ENCODE data around the gene CRTC3. TPM values are rescaled to one million over a fixed set of nuclear protein-coding genes. Genes with fewer than 3 reads are reported as not detected.
A peak's percentile ranks its signal among the peaks of the same experiment; 100 is the strongest.

The CRTC3 gene
- total RNA-seq, 2 experiments from 2014 or later, result 90.7 to 92.4 TPM

DNA sequence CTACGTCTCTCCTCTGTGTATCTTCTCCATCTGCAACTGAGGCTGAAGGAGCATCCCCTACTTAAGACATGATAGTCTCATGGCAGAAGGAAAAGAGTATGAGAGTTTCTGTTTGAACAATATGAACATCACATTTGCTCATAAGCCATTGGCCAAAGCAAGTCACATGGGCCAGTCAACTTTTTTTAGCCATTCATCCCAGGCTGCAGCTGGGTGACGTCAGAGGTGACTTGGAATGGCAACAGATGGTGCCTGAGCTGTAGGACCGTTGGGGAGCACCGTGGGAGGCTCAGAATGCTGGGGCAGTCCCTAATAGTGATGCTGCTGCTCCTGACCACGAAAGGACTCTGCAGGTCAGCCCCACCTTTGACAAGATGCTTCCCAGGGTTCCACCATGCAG is 58.7 kb downstream of the CRTC3 start:
- Mint-ChIP-seq H3K4me3 (peak overlapping the region; percentile 21), H3K27ac (peak overlapping the region; percentile 27), H3K9me3 (no peaks in the 10 kb centered on the region), H3K4me1 (ENCODE audit: low read depth) (peaks cover 58% of the 10 kb centered on the region), H3K27me3 (no peaks in the 10 kb centered on the region), H3K36me3 (ENCODE audit: low read depth) (peaks cover 59% of the 10 kb centered on the region)
- no peak for ATAC-seq (ENCODE audit: poor library complexity)
- H3K4me1 ChIP-seq (ENCODE audit: insufficient read depth, low read length), result peaks cover 48% of the 10 kb centered on the region
- no peak overlapping the region for H3K27ac ChIP-seq (ENCODE audit: low read depth in 1 of 2, low read length in 2 of 2)
- DNase-seq, result no peak
- POLR2A ChIA-PET, result interaction anchor here (0.5 to 1.6 kb wide), 3 partner anchors 10 to 327 kb away, joined by 3 to 4 read pairs (median 3); no protein-coding TSS in a partner anchor
- no peaks in the 10 kb centered on the region for H3K27me3 ChIP-seq (ENCODE audit: control insufficient read depth in 1 of 2, insufficient read depth in 2 of 2, low read length in 2 of 2)
- TF ChIP-seq CTCF (IDR thresholded peaks at IDR 0.05), result no peak
- peaks cover 12% of the 10 kb centered on the region for H3K36me3 ChIP-seq (ENCODE audit: insufficient read depth, low read length)
- no peaks in the 10 kb centered on the region for H3K9me3 ChIP-seq (ENCODE audit: control insufficient read depth in 1 of 2, insufficient read depth in 1 of 2, low read length in 2 of 2)
- intact Hi-C loops (cut with DNase I, micrococcal nuclease), result no loop called here
- H3K4me3 ChIP-seq (ENCODE audit: low read length), result no peak overlapping the region
- CTCF ChIA-PET, result no interaction called here

DNA sequence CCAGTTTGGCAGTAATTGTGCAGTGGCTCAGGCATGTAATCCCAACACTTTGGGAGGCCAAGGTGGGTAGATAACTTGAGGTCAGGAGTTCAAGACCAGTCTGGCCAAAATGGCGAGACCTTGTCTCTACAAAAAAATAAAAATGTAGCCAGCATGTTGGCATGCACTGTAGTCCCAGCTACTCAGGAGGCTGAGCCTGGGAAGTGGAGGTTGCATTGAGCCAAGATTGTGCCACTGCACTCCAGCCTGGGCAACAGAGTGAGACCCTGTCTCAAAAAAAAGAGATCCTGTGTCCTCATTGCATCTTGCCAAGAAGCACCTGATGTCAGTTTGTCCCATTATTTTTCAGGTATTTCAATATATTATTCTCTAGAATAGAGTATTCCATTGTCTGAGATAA is 61.8 kb downstream of the CRTC3 start:
- H3K27ac ChIP-seq (ENCODE audit: low read depth in 1 of 2, low read length in 2 of 2), result peak overlapping the region in 1 of 2 donors; percentile 25
- peaks cover 69% of the 10 kb centered on the region for H3K4me1 ChIP-seq (ENCODE audit: insufficient read depth, low read length)
- peaks cover 61% of the 10 kb centered on the region for H3K36me3 Mint-ChIP-seq (ENCODE audit: low read depth)
- intact Hi-C loops (cut with DNase I, micrococcal nuclease), result loop anchor here in 1 of 2 experiments (2.0 to 10.0 kb wide), 2 partner anchors 15 to 197 kb away; no protein-coding TSS in a partner anchor
- no peaks in the 10 kb centered on the region for H3K27me3 ChIP-seq (ENCODE audit: control insufficient read depth in 1 of 2, insufficient read depth in 2 of 2, low read length in 2 of 2)
- no peak for DNase-seq
- no peaks in the 10 kb centered on the region for H3K27me3 Mint-ChIP-seq
- no peak for TF ChIP-seq CTCF (IDR thresholded peaks at IDR 0.05)
- H3K4me3 ChIP-seq (ENCODE audit: low read length), result no peak overlapping the region
- H3K36me3 ChIP-seq (ENCODE audit: insufficient read depth, low read length), result peaks cover 12% of the 10 kb centered on the region
- peak overlapping the region; percentile 98 for H3K27ac Mint-ChIP-seq
- H3K9me3 Mint-ChIP-seq, result no peaks in the 10 kb centered on the region
- ChIA-PET POLR2A (interaction anchor here (1.0 to 1.1 kb wide), 2 partner anchors 22 to 61 kb away, joined by 3 read pairs; no protein-coding TSS in a partner anchor), CTCF (interaction anchor here (0.7 kb wide), 1 partner anchor 981 kb away, joined by 3 read pairs; no protein-coding TSS in a partner anchor)
- peaks cover 73% of the 10 kb centered on the region for H3K4me1 Mint-ChIP-seq (ENCODE audit: low read depth)
- no peaks in the 10 kb centered on the region for H3K9me3 ChIP-seq (ENCODE audit: control insufficient read depth in 1 of 2, insufficient read depth in 1 of 2, low read length in 2 of 2)
- H3K4me3 Mint-ChIP-seq, result no peak overlapping the region
- ATAC-seq (ENCODE audit: poor library complexity), result no peak

DNA sequence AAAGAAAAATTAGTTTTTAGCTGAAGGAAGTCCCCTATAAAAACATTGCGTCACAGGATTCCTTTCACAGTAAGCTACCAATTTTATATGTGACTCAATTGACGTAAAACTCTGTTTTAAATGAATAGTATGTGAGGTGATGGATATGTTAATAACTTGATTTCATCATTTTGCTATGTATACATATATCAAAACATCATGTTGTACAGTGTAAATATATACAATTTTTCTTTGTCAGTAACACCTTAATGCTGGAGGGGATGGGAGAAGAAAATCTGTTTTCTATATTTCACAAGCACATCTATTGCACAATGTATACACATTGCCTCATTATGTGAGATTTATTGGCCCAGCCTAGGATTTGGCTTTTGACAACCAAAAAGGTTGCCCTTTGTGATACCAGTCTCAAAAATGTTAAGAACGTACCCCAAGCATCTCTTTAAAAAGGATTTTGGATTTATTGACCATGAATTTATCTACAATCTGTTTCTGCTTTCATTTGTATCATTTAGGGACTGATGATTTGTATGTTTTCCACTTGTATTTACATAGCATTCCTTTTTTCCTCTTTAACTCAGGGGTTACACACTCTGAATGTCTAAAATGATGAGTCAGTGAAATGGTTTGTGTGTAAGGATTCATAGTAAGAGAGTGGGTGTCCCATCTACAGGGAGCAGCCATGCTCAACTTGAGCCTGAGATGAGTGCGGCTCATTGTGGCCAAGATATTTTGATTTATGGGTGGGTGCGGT is 62.6 kb downstream of the CRTC3 start:
- no peak for TF ChIP-seq CTCF (IDR thresholded peaks at IDR 0.05)
- Mint-ChIP-seq H3K4me1 (ENCODE audit: low read depth) (peaks cover 73% of the 10 kb centered on the region), H3K27ac (peak overlapping the region; percentile 98), H3K4me3 (no peak overlapping the region), H3K27me3 (no peaks in the 10 kb centered on the region), H3K36me3 (ENCODE audit: low read depth) (peaks cover 60% of the 10 kb centered on the region), H3K9me3 (no peaks in the 10 kb centered on the region)
- DNase-seq, result no peak
- Histone ChIP-seq H3K27me3 (ENCODE audit: control insufficient read depth in 1 of 2, insufficient read depth in 2 of 2, low read length in 2 of 2) (no peaks in the 10 kb centered on the region), H3K27ac (ENCODE audit: low read depth in 1 of 2, low read length in 2 of 2) (peak overlapping the region in 1 of 2 donors; percentile 46), H3K9me3 (ENCODE audit: control insufficient read depth in 1 of 2, insufficient read depth in 1 of 2, low read length in 2 of 2) (no peaks in the 10 kb centered on the region), H3K4me3 (ENCODE audit: low read length) (no peak overlapping the region), H3K36me3 (ENCODE audit: insufficient read depth, low read length) (peaks cover 12% of the 10 kb centered on the region), H3K4me1 (ENCODE audit: insufficient read depth, low read length) (peaks cover 72% of the 10 kb centered on the region)
- ATAC-seq (ENCODE audit: poor library complexity), result no peak
- ChIA-PET CTCF (no interaction called here), POLR2A (interaction anchor here (0.6 to 0.7 kb wide), 2 partner anchors 28 to 35 kb away, joined by 3 read pairs; no protein-coding TSS in a partner anchor)
- intact Hi-C loops (cut with DNase I, micrococcal nuclease), result loop anchor here in 1 of 2 experiments (10.0 kb wide), 1 partner anchor 198 kb away; no protein-coding TSS in a partner anchor

Measured in CD4-positive, alpha-beta T cell (primary cell).